GM12865 (cell line): Measurements from ENCODE around the gene VASN.

ENCODE experiments used
- DNase-seq: peaks from one replicate; pipeline ENCODE4 v3.0.0; 2010; ENCODE audit warnings: low read depth
- H3K4me3 ChIP-seq: 2 replicates; pipeline ENCODE4 v1.5.1; 2011; ENCODE audit warnings: mild to moderate bottlenecking, low read depth, low read length, control low read depth
- TF ChIP-seq, protein P1 (sequence below): IDR thresholded peaks from 2 replicates; pipeline ENCODE4 v1.5.1; 2011; ENCODE audit warnings: low read length, control low read depth, low read depth, inconsistent platforms; ENCODE audit not compliant: insufficient read depth; ENCODE audit errors: missing control alignments

The VASN gene

DNA sequence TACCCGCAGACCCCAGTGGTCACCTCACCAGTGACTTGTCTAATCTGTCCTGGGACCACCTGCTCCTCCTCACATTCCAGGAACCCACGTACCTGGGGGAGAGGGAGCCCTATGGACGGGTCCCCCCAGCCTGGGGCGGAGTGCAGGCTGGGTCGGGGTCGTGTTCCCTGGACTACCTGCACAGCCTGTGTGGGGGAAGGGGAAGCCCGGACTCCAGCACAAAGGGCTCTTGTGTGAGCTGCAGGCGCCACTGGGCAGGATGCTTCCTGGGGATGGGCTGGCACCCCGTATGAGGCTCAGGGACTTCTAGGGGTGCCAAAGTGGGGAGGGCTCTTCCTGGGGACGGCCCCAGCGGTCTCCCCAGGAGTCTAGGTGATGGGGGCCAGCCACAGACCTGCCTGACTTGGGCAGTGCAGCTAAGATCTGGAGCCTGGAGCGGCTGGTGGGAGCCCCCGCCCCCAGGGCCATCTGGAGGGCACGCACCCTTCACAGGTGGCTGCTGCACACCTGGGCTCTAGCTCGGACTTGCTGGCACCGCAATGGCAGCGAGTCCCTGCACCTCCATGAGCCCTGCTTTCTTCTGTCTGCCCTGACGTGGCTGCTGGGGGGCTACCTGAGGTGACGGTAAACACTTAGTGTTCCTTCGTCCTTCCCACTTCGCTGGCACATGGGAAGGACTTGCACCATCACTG, 7.5 kb downstream of the VASN start:
- no peak overlapping the region for H3K4me3 ChIP-seq
- no peak for DNase-seq
- TF ChIP-seq, protein P1, sequence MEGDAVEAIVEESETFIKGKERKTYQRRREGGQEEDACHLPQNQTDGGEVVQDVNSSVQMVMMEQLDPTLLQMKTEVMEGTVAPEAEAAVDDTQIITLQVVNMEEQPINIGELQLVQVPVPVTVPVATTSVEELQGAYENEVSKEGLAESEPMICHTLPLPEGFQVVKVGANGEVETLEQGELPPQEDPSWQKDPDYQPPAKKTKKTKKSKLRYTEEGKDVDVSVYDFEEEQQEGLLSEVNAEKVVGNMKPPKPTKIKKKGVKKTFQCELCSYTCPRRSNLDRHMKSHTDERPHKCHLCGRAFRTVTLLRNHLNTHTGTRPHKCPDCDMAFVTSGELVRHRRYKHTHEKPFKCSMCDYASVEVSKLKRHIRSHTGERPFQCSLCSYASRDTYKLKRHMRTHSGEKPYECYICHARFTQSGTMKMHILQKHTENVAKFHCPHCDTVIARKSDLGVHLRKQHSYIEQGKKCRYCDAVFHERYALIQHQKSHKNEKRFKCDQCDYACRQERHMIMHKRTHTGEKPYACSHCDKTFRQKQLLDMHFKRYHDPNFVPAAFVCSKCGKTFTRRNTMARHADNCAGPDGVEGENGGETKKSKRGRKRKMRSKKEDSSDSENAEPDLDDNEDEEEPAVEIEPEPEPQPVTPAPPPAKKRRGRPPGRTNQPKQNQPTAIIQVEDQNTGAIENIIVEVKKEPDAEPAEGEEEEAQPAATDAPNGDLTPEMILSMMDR = no peak

DNA sequence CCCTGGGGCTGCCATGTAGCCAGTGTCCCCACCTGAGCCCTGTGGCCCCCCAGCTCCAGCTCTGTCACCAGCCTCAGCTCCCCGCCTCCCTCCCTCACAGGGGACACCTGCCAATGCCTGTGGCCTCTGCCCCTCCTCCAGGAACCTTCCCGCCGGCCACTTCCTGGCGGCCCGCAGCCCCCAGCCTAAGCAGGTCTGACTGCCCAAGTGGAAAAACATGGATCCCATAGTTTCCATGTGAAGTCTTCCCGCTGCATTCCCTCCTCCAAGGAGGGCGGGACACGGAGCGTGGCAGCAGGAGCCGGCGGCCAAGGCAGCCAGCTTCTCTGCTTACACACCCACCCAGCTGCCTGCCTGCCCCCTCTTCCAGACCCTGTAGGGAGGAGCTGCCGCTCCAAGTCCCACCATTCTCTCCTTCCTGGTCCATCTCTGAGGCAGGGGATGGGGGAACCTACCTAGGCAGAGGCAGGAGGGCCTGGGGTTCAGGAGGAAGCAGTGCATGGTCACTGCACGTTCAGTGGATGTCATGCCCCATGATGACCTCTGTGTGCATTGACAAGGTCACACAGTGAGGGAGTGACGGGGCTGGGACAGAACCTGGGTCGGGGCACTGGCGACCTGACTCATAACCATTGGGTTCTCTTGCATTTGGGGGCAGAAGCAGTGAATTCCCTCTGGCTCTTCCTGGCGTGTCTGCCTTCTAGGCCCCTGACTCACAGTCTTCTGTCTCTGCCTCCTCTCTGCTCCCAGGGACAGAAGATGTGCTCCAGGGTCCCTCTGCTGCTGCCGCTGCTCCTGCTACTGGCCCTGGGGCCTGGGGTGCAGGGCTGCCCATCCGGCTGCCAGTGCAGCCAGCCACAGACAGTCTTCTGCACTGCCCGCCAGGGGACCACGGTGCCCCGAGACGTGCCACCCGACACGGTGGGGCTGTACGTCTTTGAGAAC, 8.7 kb downstream of the VASN start:
- TF ChIP-seq, protein P1 = no peak
- no peak overlapping the region for H3K4me3 ChIP-seq
- DNase-seq = no peak

DNA sequence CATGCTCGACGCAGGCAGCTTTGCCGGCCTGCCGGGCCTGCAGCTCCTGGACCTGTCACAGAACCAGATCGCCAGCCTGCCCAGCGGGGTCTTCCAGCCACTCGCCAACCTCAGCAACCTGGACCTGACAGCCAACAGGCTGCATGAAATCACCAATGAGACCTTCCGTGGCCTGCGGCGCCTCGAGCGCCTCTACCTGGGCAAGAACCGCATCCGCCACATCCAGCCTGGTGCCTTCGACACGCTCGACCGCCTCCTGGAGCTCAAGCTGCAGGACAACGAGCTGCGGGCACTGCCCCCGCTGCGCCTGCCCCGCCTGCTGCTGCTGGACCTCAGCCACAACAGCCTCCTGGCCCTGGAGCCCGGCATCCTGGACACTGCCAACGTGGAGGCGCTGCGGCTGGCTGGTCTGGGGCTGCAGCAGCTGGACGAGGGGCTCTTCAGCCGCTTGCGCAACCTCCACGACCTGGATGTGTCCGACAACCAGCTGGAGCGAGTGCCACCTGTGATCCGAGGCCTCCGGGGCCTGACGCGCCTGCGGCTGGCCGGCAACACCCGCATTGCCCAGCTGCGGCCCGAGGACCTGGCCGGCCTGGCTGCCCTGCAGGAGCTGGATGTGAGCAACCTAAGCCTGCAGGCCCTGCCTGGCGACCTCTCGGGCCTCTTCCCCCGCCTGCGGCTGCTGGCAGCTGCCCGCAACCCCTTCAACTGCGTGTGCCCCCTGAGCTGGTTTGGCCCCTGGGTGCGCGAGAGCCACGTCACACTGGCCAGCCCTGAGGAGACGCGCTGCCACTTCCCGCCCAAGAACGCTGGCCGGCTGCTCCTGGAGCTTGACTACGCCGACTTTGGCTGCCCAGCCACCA, 9.7 kb downstream of the VASN start:
- TF ChIP-seq, protein P1 = no peak
- H3K4me3 ChIP-seq = no peak overlapping the region
- DNase-seq = no peak

DNA sequence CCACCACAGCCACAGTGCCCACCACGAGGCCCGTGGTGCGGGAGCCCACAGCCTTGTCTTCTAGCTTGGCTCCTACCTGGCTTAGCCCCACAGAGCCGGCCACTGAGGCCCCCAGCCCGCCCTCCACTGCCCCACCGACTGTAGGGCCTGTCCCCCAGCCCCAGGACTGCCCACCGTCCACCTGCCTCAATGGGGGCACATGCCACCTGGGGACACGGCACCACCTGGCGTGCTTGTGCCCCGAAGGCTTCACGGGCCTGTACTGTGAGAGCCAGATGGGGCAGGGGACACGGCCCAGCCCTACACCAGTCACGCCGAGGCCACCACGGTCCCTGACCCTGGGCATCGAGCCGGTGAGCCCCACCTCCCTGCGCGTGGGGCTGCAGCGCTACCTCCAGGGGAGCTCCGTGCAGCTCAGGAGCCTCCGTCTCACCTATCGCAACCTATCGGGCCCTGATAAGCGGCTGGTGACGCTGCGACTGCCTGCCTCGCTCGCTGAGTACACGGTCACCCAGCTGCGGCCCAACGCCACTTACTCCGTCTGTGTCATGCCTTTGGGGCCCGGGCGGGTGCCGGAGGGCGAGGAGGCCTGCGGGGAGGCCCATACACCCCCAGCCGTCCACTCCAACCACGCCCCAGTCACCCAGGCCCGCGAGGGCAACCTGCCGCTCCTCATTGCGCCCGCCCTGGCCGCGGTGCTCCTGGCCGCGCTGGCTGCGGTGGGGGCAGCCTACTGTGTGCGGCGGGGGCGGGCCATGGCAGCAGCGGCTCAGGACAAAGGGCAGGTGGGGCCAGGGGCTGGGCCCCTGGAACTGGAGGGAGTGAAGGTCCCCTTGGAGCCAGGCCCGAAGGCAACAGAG, 10.5 kb downstream of the VASN start:
- TF ChIP-seq, protein P1 = no peak
- DNase-seq = no peak
- H3K4me3 ChIP-seq = no peak overlapping the region

DNA sequence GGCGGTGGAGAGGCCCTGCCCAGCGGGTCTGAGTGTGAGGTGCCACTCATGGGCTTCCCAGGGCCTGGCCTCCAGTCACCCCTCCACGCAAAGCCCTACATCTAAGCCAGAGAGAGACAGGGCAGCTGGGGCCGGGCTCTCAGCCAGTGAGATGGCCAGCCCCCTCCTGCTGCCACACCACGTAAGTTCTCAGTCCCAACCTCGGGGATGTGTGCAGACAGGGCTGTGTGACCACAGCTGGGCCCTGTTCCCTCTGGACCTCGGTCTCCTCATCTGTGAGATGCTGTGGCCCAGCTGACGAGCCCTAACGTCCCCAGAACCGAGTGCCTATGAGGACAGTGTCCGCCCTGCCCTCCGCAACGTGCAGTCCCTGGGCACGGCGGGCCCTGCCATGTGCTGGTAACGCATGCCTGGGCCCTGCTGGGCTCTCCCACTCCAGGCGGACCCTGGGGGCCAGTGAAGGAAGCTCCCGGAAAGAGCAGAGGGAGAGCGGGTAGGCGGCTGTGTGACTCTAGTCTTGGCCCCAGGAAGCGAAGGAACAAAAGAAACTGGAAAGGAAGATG, 11.2 kb downstream of the VASN start:
- DNase-seq = no peak
- TF ChIP-seq, protein P1 = no peak
- no peak overlapping the region for H3K4me3 ChIP-seq
